Suprapubic skin (tissue), 4 donors: ENCODE measurements around the gene HNF1A.

ENCODE experiments used
- EP300 ChIP-seq: sonication (generic); formaldehyde crosslinking; IDR thresholded peaks from one replicate; pipeline ENCODE4 v1.6.1; 2017; ENCODE audit warnings: antibody characterized with exemption
- POLR2A ChIP-seq, 2 donors: fragments of 450-650 bp; IDR thresholded peaks; one replicate each; pipeline ENCODE4 v1.6.1; 2017; ENCODE audit warnings: antibody characterized with exemption in 2 of 2, mild to moderate bottlenecking in 2 of 2, moderate library complexity in 2 of 2
- POLR2AphosphoS5 ChIP-seq, 3 donors: sonication (generic); formaldehyde crosslinking; IDR thresholded peaks; one replicate each; pipeline ENCODE4 v1.6.1; 2017; ENCODE audit warnings: antibody characterized with exemption in 3 of 3
- TF ChIP-seq, protein P1 (sequence below), 2 donors: fragments of 200-600 bp in 1 of 2; fragments of 450-650 bp in 1 of 2; sonication (generic) in 1 of 2; IDR thresholded peaks; one replicate each; pipeline ENCODE4 v1.5.1; 2016 to 2019; ENCODE audit warnings: antibody characterized with exemption in 2 of 2, mild to moderate bottlenecking in 1 of 2, moderate library complexity in 1 of 2

DNA sequence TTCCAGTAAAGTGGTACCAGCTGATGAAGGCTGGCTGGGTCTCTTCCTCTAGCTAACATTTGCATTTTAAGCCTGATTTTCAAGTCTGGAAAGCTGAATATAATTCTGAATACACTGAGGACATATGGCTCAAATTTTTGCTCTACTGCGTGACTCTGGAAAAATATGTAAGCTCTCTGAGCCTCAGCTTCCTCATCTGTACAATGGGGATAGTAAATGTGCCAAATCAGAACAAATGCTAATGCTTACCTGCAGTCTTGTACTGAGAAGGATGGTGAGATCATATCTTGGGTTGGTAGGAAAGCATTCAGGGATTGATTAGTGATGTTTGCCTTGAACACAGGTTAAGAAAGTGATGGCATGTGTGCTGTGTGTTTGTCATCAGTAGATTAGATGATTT is 14.6 kb downstream of the HNF1A start:
- no peak for TF ChIP-seq POLR2A (IDR thresholded peaks at IDR 0.05)
- TF ChIP-seq, protein P1, sequence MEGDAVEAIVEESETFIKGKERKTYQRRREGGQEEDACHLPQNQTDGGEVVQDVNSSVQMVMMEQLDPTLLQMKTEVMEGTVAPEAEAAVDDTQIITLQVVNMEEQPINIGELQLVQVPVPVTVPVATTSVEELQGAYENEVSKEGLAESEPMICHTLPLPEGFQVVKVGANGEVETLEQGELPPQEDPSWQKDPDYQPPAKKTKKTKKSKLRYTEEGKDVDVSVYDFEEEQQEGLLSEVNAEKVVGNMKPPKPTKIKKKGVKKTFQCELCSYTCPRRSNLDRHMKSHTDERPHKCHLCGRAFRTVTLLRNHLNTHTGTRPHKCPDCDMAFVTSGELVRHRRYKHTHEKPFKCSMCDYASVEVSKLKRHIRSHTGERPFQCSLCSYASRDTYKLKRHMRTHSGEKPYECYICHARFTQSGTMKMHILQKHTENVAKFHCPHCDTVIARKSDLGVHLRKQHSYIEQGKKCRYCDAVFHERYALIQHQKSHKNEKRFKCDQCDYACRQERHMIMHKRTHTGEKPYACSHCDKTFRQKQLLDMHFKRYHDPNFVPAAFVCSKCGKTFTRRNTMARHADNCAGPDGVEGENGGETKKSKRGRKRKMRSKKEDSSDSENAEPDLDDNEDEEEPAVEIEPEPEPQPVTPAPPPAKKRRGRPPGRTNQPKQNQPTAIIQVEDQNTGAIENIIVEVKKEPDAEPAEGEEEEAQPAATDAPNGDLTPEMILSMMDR (IDR thresholded peaks at IDR 0.05), result no peak
- no peak for TF ChIP-seq POLR2AphosphoS5 (IDR thresholded peaks at IDR 0.05)
- TF ChIP-seq EP300, result no peak
